ENCODE data around the gene LGALS3BP. TPM values are rescaled to one million over a fixed set of nuclear protein-coding genes. Genes with fewer than 3 reads are reported as not detected.

LGALS3BP gene, protein sequence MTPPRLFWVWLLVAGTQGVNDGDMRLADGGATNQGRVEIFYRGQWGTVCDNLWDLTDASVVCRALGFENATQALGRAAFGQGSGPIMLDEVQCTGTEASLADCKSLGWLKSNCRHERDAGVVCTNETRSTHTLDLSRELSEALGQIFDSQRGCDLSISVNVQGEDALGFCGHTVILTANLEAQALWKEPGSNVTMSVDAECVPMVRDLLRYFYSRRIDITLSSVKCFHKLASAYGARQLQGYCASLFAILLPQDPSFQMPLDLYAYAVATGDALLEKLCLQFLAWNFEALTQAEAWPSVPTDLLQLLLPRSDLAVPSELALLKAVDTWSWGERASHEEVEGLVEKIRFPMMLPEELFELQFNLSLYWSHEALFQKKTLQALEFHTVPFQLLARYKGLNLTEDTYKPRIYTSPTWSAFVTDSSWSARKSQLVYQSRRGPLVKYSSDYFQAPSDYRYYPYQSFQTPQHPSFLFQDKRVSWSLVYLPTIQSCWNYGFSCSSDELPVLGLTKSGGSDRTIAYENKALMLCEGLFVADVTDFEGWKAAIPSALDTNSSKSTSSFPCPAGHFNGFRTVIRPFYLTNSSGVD
- 18.2 TPM for polyA plus RNA-seq (2013, experiment 1 of 2)
- polyA plus RNA-seq (2013, experiment 2 of 2): 17.5 TPM

DNA sequence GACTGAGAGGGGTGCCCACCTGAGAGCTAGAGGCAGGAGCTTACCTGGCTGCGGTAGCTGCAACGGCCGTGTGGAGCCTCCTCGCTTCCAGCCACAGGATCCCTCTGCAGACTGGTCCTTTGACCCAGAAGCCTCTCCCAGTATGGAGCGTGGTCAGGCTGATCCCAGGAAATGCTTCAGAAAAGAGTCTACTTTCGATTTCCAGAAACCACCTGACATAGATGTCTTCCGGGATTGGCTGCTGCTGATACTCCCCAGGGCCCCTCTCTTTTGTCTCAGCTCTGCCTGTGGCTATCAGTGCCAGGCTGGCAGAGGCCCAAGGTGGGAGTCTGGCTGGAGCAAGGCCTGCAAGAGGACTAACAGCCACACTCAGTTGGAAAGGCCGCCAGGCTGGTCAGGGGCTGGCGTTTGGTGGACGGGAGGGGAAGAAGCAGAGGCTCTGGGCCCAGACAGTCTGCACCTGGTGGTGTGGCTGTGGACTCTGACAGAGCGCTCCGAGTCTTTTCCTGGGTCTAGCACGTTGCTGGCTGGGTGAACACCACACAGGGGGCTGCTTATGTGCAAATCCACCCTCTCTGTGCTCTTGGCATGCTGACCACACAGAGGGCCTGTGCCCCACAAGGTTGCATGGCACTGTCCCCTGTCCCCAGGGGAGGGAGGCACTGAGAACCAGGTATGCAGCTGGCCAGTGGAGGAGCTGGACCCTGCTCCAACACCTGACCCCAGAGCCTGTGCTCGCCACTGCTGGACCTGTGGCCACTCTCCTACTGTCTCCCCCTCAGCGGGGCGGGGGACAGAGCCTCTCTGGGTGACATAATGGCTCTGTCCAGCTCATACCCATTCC is at the start of gene LGALS3BP:
LGALS3BP (minus strand) TSS at position 144 of the 844 bp plus-strand sequence. CDS start 2,732 bp downstream, outside the sequence.
- Histone ChIP-seq H3K9me3 (ENCODE audit: control insufficient read depth, low read length) (no peaks in the 10 kb centered on the region), H3K36me3 (ENCODE audit: control insufficient read depth, insufficient read depth, low read length) (no peaks in the 10 kb centered on the region), H3K4me1 (ENCODE audit: control insufficient read depth, insufficient read depth, low read length, poor library complexity, severe bottlenecking) (no peaks in the 10 kb centered on the region), H3K27ac (ENCODE audit: low read depth, low read length, severe bottlenecking) (no peak within 1 kb of the TSS), H3K4me3 (ENCODE audit: extremely low read depth, insufficient read depth, low read length, poor library complexity, severe bottlenecking) (no peak within 1 kb of the TSS)
- 84 to 91% methylated on average over 15 to 16 of the region's 16 CpGs for WGBS, 2 experiments (ENCODE audit: insufficient coverage in 2 of 2)

- Histone ChIP-seq H3K4me1 (ENCODE audit: control insufficient read depth, insufficient read depth, low read length, poor library complexity, severe bottlenecking) (peaks cover 29% of the 10 kb centered on the region), H3K36me3 (ENCODE audit: control insufficient read depth, insufficient read depth, low read length) (no peaks in the 10 kb centered on the region), H3K9me3 (ENCODE audit: control insufficient read depth, low read length) (no peaks in the 10 kb centered on the region), H3K4me3 (ENCODE audit: extremely low read depth, insufficient read depth, low read length, poor library complexity, severe bottlenecking) (no peak overlapping the region), H3K27ac (ENCODE audit: low read depth, low read length, severe bottlenecking) (no peak overlapping the region)
- WGBS, 2 experiments (ENCODE audit: insufficient coverage in 2 of 2): 86 to 90% methylated on average over 8 to 14 of the region's 17 CpGs
Observed at GRCh38 chr17:79028496-79029326, 49.0 kb upstream of the LGALS3BP start.

- Histone ChIP-seq H3K4me1 (ENCODE audit: control insufficient read depth, insufficient read depth, low read length, poor library complexity, severe bottlenecking) (peaks cover 32% of the 10 kb centered on the region), H3K27ac (ENCODE audit: low read depth, low read length, severe bottlenecking) (no peak overlapping the region)
- WGBS, 2 experiments (ENCODE audit: insufficient coverage in 2 of 2): 80 to 81% methylated on average over 9 to 15 of the region's 16 CpGs
Observed at GRCh38 chr17:79027925-79028491, 48.3 kb upstream of the LGALS3BP start.

DNA sequence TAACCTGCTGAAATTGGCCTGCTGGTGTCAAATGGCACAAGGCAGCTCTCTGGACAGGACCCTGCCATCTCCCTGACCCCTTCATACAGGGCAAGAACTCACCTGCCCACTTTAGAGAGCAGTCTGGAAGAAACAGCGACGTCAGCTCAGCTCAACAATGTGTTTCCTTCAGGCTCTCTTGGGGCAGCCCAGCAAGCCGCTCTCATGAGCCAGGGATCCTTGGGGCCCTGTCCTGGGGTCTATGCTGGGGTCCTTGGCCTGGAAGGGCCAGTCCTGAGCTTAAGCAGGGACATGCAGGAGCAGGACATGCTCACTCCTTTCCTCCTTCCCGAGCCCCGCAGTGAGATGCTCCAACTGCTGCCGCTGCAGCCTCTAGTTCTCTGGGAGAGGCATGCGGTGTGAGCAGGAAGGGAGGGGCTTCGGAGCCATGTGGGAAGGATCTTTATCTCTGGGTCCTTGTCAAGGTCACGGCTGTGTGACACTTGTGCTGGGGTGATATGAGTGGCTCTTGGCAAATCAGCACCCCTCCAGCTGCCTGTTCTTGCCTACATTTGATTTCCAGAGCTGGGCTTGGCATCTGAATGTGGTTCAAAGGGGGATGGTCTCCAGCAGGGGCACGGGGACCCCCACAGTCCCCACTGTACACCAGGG is 47.7 kb upstream of the LGALS3BP start:
- Histone ChIP-seq H3K9me3 (ENCODE audit: control insufficient read depth, low read length) (no peaks in the 10 kb centered on the region), H3K36me3 (ENCODE audit: control insufficient read depth, insufficient read depth, low read length) (no peaks in the 10 kb centered on the region), H3K4me3 (ENCODE audit: extremely low read depth, insufficient read depth, low read length, poor library complexity, severe bottlenecking) (no peak overlapping the region), H3K27ac (ENCODE audit: low read depth, low read length, severe bottlenecking) (no peak overlapping the region), H3K4me1 (ENCODE audit: control insufficient read depth, insufficient read depth, low read length, poor library complexity, severe bottlenecking) (peaks cover 32% of the 10 kb centered on the region)
- 55 to 67% methylated on average over 8 of the region's 10 CpGs for WGBS, 2 experiments (ENCODE audit: insufficient coverage in 2 of 2)

More at GRCh38 chr17:79027925-79028491, 48.3 kb upstream of the LGALS3BP start:
- no peaks in the 10 kb centered on the region for H3K36me3 ChIP-seq (ENCODE audit: control insufficient read depth, insufficient read depth, low read length)
- no peaks in the 10 kb centered on the region for H3K9me3 ChIP-seq (ENCODE audit: control insufficient read depth, low read length)
- H3K4me3 ChIP-seq (ENCODE audit: extremely low read depth, insufficient read depth, low read length, poor library complexity, severe bottlenecking): no peak overlapping the region

GRCh38 chr17:79026376-79027273 is 46.9 kb upstream of the LGALS3BP start:
- peaks cover 32% of the 10 kb centered on the region for H3K4me1 ChIP-seq (ENCODE audit: control insufficient read depth, insufficient read depth, low read length, poor library complexity, severe bottlenecking)
- no peak overlapping the region for H3K4me3 ChIP-seq (ENCODE audit: extremely low read depth, insufficient read depth, low read length, poor library complexity, severe bottlenecking)
- 83 to 87% methylated on average over 10 to 12 of the region's 16 CpGs for WGBS, 2 experiments (ENCODE audit: insufficient coverage in 2 of 2)
- H3K27ac ChIP-seq (ENCODE audit: low read depth, low read length, severe bottlenecking): no peak overlapping the region
- H3K9me3 ChIP-seq (ENCODE audit: control insufficient read depth, low read length): no peaks in the 10 kb centered on the region
- H3K36me3 ChIP-seq (ENCODE audit: control insufficient read depth, insufficient read depth, low read length): no peaks in the 10 kb centered on the region

- H3K4me1 ChIP-seq (ENCODE audit: control insufficient read depth, insufficient read depth, low read length, poor library complexity, severe bottlenecking): peaks cover 32% of the 10 kb centered on the region
- H3K27ac ChIP-seq (ENCODE audit: low read depth, low read length, severe bottlenecking): no peak overlapping the region
- no peaks in the 10 kb centered on the region for H3K36me3 ChIP-seq (ENCODE audit: control insufficient read depth, insufficient read depth, low read length)
- H3K9me3 ChIP-seq (ENCODE audit: control insufficient read depth, low read length): no peaks in the 10 kb centered on the region
- peak overlapping the region; percentile 43 for H3K4me3 ChIP-seq (ENCODE audit: extremely low read depth, insufficient read depth, low read length, poor library complexity, severe bottlenecking)
- 72 to 73% methylated on average over 26 to 29 of the region's 31 CpGs for WGBS, 2 experiments (ENCODE audit: insufficient coverage in 2 of 2)
Observed at GRCh38 chr17:79024901-79025737, 45.4 kb upstream of the LGALS3BP start.

GRCh38 chr17:79023886-79024771 is 44.4 kb upstream of the LGALS3BP start, which contains the start of gene C1QTNF1:
C1QTNF1 (plus strand) TSS chr17:79024169; CDS start chr17:79043969, 19,800 bp downstream.
- Histone ChIP-seq H3K36me3 (ENCODE audit: control insufficient read depth, insufficient read depth, low read length) (no peaks in the 10 kb centered on the region), H3K27ac (ENCODE audit: low read depth, low read length, severe bottlenecking) (no peak within 1 kb of the TSS), H3K9me3 (ENCODE audit: control insufficient read depth, low read length) (no peaks in the 10 kb centered on the region), H3K4me3 (ENCODE audit: extremely low read depth, insufficient read depth, low read length, poor library complexity, severe bottlenecking) (peak within 1 kb of the TSS; percentile 43), H3K4me1 (ENCODE audit: control insufficient read depth, insufficient read depth, low read length, poor library complexity, severe bottlenecking) (peaks cover 32% of the 10 kb centered on the region)
- WGBS, 2 experiments (ENCODE audit: insufficient coverage in 2 of 2): 3% methylated on average over 36 to 40 of the region's 77 CpGs

All from mesodermal cell (in vitro differentiated cells).